ENCODE data around the gene FAN1. TPM values are rescaled to one million over a fixed set of nuclear protein-coding genes. Genes with fewer than 3 reads are reported as not detected.

The FAN1 gene
- total and polyA plus RNA-seq, 2 donors from 2014 or later: 11.4 to 23.7 TPM

GRCh38 chr15:30956216-30957124, 52.8 kb downstream of the FAN1 start:
- Histone ChIP-seq H3K9me3 (ENCODE audit: control insufficient read depth in 2 of 3, insufficient read depth in 1 of 3, low read length in 3 of 3) (no peaks in the 10 kb centered on the region), H3K36me3 (ENCODE audit: control insufficient read depth in 2 of 3, insufficient read depth in 3 of 3, low read length in 3 of 3) (peaks cover 26 to 63% (median 37%) of the 10 kb centered on the region in 3 donors), H3K4me1 (ENCODE audit: control insufficient read depth in 2 of 3, insufficient read depth in 2 of 3, low read depth in 1 of 3, low read length in 3 of 3) (peaks cover 0 to 1% (median 0%) of the 10 kb centered on the region in 3 donors), H3K27me3 (ENCODE audit: control insufficient read depth, insufficient read depth, low read length) (no peaks in the 10 kb centered on the region), H3K27ac (ENCODE audit: low read depth in 2 of 2, low read length in 2 of 2) (peak overlapping the region; percentile 23 to 33), H3K4me3 (ENCODE audit: low read length in 3 of 3) (no peak overlapping the region), H3K9ac (ENCODE audit: low read length in 3 of 3) (no peak overlapping the region)
- intact Hi-C loops (cut with DNase I): no loop called here
- TF ChIP-seq CTCF (IDR thresholded peaks at IDR 0.05; ENCODE audit: borderline replicate concordance, extremely low read depth, insufficient read depth): no peak
- FAIRE-seq (peak; percentile 41), DNase-seq (peak in 2 of 5 donors; percentile 9 to 21)

- Histone ChIP-seq H3K4me3 (ENCODE audit: low read length in 3 of 3) (no peak overlapping the region), H3K9ac (ENCODE audit: low read length in 3 of 3) (no peak overlapping the region), H3K27ac (ENCODE audit: low read depth in 2 of 2, low read length in 2 of 2) (no peak overlapping the region), H3K9me3 (ENCODE audit: control insufficient read depth in 2 of 3, insufficient read depth in 1 of 3, low read length in 3 of 3) (no peaks in the 10 kb centered on the region), H3K27me3 (ENCODE audit: control insufficient read depth, insufficient read depth, low read length) (no peaks in the 10 kb centered on the region), H3K4me1 (ENCODE audit: control insufficient read depth in 2 of 3, insufficient read depth in 2 of 3, low read depth in 1 of 3, low read length in 3 of 3) (peaks cover 0 to 6% (median 4%) of the 10 kb centered on the region in 3 donors), H3K36me3 (ENCODE audit: control insufficient read depth in 2 of 3, insufficient read depth in 3 of 3, low read length in 3 of 3) (peaks cover 18 to 61% (median 30%) of the 10 kb centered on the region in 3 donors)
- no peak for FAIRE-seq
- no peak for TF ChIP-seq CTCF (IDR thresholded peaks at IDR 0.05; ENCODE audit: borderline replicate concordance, extremely low read depth, insufficient read depth)
- intact Hi-C loops (cut with DNase I): no loop called here
- no peak for DNase-seq
These were observed 54.5 kb downstream of the FAN1 start for GRCh38 chr15:30958219-30958618.

GRCh38 chr15:30962079-30962478, 58.4 kb downstream of the FAN1 start:
- no peak for FAIRE-seq
- H3K36me3 ChIP-seq (ENCODE audit: control insufficient read depth in 2 of 3, insufficient read depth in 3 of 3, low read length in 3 of 3): peaks cover 10 to 60% (median 18%) of the 10 kb centered on the region in 3 donors

More at GRCh38 chr15:30962079-30962478, 58.4 kb downstream of the FAN1 start:
- no peak for TF ChIP-seq CTCF (IDR thresholded peaks at IDR 0.05; ENCODE audit: borderline replicate concordance, extremely low read depth, insufficient read depth)
- Histone ChIP-seq H3K9me3 (ENCODE audit: control insufficient read depth in 2 of 3, insufficient read depth in 1 of 3, low read length in 3 of 3) (no peaks in the 10 kb centered on the region), H3K27me3 (ENCODE audit: control insufficient read depth, insufficient read depth, low read length) (no peaks in the 10 kb centered on the region), H3K9ac (ENCODE audit: low read length in 3 of 3) (no peak overlapping the region), H3K27ac (ENCODE audit: low read depth in 2 of 2, low read length in 2 of 2) (no peak overlapping the region), H3K4me3 (ENCODE audit: low read length in 3 of 3) (no peak overlapping the region), H3K4me1 (ENCODE audit: control insufficient read depth in 2 of 3, insufficient read depth in 2 of 3, low read depth in 1 of 3, low read length in 3 of 3) (peaks cover 0 to 6% (median 4%) of the 10 kb centered on the region in 3 donors)
- DNase-seq: no peak
- intact Hi-C loops (cut with DNase I): no loop called here

Measured in kidney (tissue), 14 donors.